ENCODE measurements around the gene KLHL7. TPM values are rescaled to one million over a fixed set of nuclear protein-coding genes. Genes with fewer than 3 reads are reported as not detected.
"Not testable (repeated sequence)": the region's sequence is repeated elsewhere in the genome, so short reads cannot be mapped to it uniquely, and the experiment has no call there.

Gene KLHL7
- total RNA-seq, 1 experiment from 2014 or later, result 36.2 TPM

- DNase-seq (ENCODE audit: low read depth), result no peak
- in situ Hi-C loops (cut with HindIII; ENCODE audit: low pct_unique_long_range_greater_than_20kb, low sequenced_read_pairs), result no loop called here
Measured at GRCh38 chr7:23205909-23206767, 100.6 kb downstream of the KLHL7 start.

- DNase-seq (ENCODE audit: low read depth), result no peak
- in situ Hi-C loops (cut with HindIII; ENCODE audit: low pct_unique_long_range_greater_than_20kb, low sequenced_read_pairs), result no loop called here
Measured at GRCh38 chr7:23207021-23207420, 101.4 kb downstream of the KLHL7 start.

- in situ Hi-C loops (cut with HindIII; ENCODE audit: low pct_unique_long_range_greater_than_20kb, low sequenced_read_pairs), result no loop called here
- no peak for DNase-seq (ENCODE audit: low read depth)
Measured at GRCh38 chr7:23207884-23208283, 102.3 kb downstream of the KLHL7 start.

- no peak for DNase-seq (ENCODE audit: low read depth)
- in situ Hi-C loops (cut with HindIII; ENCODE audit: low pct_unique_long_range_greater_than_20kb, low sequenced_read_pairs), result no loop called here
Measured at GRCh38 chr7:23208316-23208715, 102.7 kb downstream of the KLHL7 start.

GRCh38 chr7:23210506-23210905 is 104.9 kb downstream of the KLHL7 start:
- in situ Hi-C loops (cut with HindIII; ENCODE audit: low pct_unique_long_range_greater_than_20kb, low sequenced_read_pairs), result no loop called here
- no peak for DNase-seq (ENCODE audit: low read depth)

- DNase-seq (ENCODE audit: low read depth), result peak; percentile 65
Measured at GRCh38 chr7:23211589-23211988, 106.0 kb downstream of the KLHL7 start.

GRCh38 chr7:23212395-23212794 is 106.8 kb downstream of the KLHL7 start:
- DNase-seq (ENCODE audit: low read depth), result no peak
- in situ Hi-C loops (cut with HindIII; ENCODE audit: low pct_unique_long_range_greater_than_20kb, low sequenced_read_pairs), result no loop called here

More at GRCh38 chr7:23211589-23211988, 106.0 kb downstream of the KLHL7 start:
- in situ Hi-C loops (cut with HindIII; ENCODE audit: low pct_unique_long_range_greater_than_20kb, low sequenced_read_pairs), result no loop called here

- in situ Hi-C loops (cut with HindIII; ENCODE audit: low pct_unique_long_range_greater_than_20kb, low sequenced_read_pairs), result no loop called here
Measured at GRCh38 chr7:23212841-23213240, 107.3 kb downstream of the KLHL7 start.

GRCh38 chr7:23213755-23214154 is 108.2 kb downstream of the KLHL7 start:
- no peak for DNase-seq (ENCODE audit: low read depth)
- in situ Hi-C loops (cut with HindIII; ENCODE audit: low pct_unique_long_range_greater_than_20kb, low sequenced_read_pairs), result no loop called here

More at GRCh38 chr7:23212841-23213240, 107.3 kb downstream of the KLHL7 start:
- no peak for DNase-seq (ENCODE audit: low read depth)

GRCh38 chr7:23214423-23214822 is 108.8 kb downstream of the KLHL7 start:
- no peak for DNase-seq (ENCODE audit: low read depth)
- in situ Hi-C loops (cut with HindIII; ENCODE audit: low pct_unique_long_range_greater_than_20kb, low sequenced_read_pairs), result no loop called here

- in situ Hi-C loops (cut with HindIII; ENCODE audit: low pct_unique_long_range_greater_than_20kb, low sequenced_read_pairs), result no loop called here
- no peak for DNase-seq (ENCODE audit: low read depth)
Measured at GRCh38 chr7:23214938-23215337, 109.4 kb downstream of the KLHL7 start.

GRCh38 chr7:23216021-23216420 is 110.4 kb downstream of the KLHL7 start:
- in situ Hi-C loops (cut with HindIII; ENCODE audit: low pct_unique_long_range_greater_than_20kb, low sequenced_read_pairs), result no loop called here
- DNase-seq (ENCODE audit: low read depth), result no peak

GRCh38 chr7:23218196-23218595 is 112.6 kb downstream of the KLHL7 start:
- in situ Hi-C loops (cut with HindIII; ENCODE audit: low pct_unique_long_range_greater_than_20kb, low sequenced_read_pairs), result no loop called here
- DNase-seq (ENCODE audit: low read depth), result no peak

GRCh38 chr7:23220690-23221305 is 115.2 kb downstream of the KLHL7 start:
- no peak for DNase-seq (ENCODE audit: low read depth)
- in situ Hi-C loops (cut with HindIII; ENCODE audit: low pct_unique_long_range_greater_than_20kb, low sequenced_read_pairs), result no loop called here

- in situ Hi-C loops (cut with HindIII; ENCODE audit: low pct_unique_long_range_greater_than_20kb, low sequenced_read_pairs), result no loop called here
- DNase-seq (ENCODE audit: low read depth), result no peak
Measured at GRCh38 chr7:23222439-23223030, 117.0 kb downstream of the KLHL7 start.

- in situ Hi-C loops (cut with HindIII; ENCODE audit: low pct_unique_long_range_greater_than_20kb, low sequenced_read_pairs), result not testable (repeated sequence)
Measured at GRCh38 chr7:23224364-23224763, 118.8 kb downstream of the KLHL7 start.

GRCh38 chr7:23226844-23227450 is 121.4 kb downstream of the KLHL7 start:
- no peak for DNase-seq (ENCODE audit: low read depth)
- in situ Hi-C loops (cut with HindIII; ENCODE audit: low pct_unique_long_range_greater_than_20kb, low sequenced_read_pairs), result no loop called here

More at GRCh38 chr7:23224364-23224763, 118.8 kb downstream of the KLHL7 start:
- not testable (repeated sequence) for DNase-seq (ENCODE audit: low read depth)
